GM18870 (cell line): ENCODE data around the gene MAP3K5.

Source experiments
- ATAC-seq: cut with Tn5 transposase; IDR thresholded peaks from one replicate; pipeline ENCODE4 v1.9.1; 2021; ENCODE audit warnings: moderate library complexity; ENCODE audit not compliant: unreplicated experiment

Gene MAP3K5

DNA sequence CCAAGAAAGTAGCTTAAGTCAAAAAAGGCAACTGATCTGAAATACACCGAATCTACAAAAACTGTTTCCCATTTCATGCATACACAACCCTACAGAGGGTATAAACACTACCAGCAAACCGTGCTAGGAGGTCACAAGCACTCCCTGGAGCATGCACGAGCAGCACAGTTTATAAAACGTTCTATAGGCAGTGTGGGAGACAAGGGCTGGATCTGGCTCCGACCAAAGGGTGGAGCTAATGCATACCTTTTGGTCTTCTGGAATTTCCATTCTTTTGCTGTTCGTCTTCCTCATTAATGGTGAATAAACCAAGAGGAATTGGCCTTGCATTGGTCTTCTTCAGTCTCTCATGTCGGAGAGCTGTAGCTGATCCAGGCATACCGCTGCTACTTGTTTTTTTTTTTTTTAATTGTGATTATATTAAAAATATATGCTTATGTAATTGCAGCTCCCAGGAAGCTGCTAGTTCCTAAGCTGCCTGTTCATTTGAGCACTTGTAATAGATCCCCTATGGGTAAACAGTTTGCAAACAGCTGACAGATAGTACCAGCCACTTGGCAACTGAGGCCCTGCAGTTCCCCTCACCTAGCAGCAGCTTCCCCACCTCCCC is 266.6 kb downstream of the MAP3K5 start:
- no peak for ATAC-seq

DNA sequence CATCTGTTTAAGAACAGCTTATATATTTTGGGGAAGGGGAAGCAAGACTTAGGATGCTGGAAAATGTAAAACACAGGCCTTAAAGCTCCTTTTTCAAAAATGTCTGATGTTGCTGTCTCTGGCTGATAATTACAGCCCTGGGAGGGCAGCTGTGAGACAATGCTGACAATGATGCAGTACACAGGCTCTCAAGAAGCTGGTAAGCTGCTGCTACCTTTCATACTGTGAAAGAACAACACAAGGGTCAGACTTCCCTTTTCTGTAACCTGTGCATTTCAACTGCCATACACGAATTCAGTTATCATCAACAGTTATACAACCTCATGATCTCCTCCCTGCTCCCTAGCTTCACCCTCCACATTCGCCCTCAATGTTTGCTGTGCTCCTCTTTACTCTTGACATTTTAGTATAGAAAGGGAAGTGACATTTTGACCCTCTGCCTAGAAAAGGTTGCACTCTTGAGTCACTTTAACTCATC is 267.3 kb downstream of the MAP3K5 start:
- no peak for ATAC-seq

DNA sequence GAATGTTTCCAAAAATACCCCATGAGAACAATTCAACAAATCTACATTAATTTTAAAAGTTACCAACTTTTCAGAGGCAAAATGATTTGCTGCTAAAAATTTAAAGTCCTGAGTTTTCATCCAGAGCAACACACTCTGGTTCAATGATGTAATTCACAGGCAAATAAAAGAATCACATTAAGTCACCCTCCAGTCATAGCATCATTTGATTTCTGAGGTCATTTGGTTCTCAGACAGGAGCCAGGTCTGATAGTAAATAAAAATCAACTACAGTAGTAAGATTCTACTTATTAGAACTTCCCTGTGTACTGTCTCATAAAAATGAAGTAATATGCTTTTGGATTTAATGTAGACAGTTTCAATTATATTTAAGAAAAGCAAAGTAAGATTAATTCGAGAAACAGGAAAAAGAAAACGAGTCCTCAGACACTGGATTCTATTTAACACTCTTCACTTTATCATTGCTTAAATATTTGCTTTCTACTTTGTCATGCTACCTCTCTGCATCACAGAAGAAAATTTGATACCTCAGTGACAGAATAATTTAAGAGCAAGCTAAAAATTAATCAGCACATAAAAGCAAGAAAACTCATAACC is 267.8 kb downstream of the MAP3K5 start:
- no peak for ATAC-seq

DNA sequence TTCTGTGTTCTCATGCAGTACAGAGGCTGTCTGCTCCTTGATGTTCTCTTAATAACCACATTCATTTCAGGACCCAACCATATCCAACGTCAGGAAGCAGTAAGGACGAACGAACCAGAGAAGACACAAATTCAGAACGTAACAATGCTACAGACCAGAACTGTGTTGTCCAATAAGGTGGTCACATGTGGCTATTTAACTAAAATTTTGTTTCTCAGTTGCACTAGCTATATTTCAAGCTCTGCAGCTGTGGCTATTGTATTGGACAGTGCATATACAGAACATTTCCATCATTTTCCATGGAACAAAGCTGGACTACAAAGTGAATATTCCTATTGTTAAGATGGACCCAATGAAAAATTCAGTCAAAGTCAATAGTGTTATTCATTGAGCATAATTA is 269.1 kb downstream of the MAP3K5 start:
- no peak for ATAC-seq

GRCh38 chr6:136522636-136523035 is 269.6 kb downstream of the MAP3K5 start:
- ATAC-seq: no peak

DNA sequence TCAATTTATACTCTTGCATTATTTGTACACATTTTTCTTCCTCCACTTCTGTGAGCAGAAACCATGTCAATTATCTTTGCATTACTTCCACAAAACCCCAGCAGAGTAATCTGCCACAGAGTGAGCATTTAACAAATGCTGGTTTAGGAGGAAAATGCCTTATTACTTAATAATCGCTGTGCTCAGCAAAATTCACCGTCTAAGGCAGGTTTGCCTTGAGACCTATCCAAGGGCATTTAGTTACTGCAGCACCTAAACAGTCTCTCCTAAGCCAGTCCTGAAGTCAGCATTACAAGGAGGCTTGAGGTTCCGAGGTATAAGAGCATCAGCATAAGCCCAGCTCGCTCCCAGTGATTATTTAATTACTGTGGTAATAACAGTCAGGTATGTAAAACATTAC is 270.4 kb downstream of the MAP3K5 start:
- no peak for ATAC-seq

DNA sequence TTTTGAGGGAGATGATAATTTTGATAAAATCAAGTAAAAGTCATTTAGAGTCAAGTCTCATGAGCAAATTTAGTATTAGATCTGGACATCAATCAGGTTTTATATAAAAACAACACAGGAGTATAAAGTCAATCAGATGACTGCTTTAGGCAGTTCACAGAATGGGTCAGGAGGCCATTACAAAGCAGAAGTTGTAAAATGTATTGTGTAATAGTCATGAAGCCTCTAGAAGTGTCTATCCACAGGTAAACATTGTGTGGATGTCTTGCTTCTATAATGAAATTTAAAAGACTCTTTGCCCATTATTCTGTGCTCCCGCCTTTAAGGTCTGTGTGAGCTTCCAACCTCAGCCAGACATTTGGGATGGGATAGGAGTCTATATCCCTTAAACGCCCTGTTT is 270.9 kb downstream of the MAP3K5 start:
- ATAC-seq: no peak

- ATAC-seq: no peak
These were observed 271.8 kb downstream of the MAP3K5 start for GRCh38 chr6:136520517-136520916.

- ATAC-seq: no peak
These were observed 274.7 kb downstream of the MAP3K5 start for GRCh38 chr6:136517582-136517981.

DNA sequence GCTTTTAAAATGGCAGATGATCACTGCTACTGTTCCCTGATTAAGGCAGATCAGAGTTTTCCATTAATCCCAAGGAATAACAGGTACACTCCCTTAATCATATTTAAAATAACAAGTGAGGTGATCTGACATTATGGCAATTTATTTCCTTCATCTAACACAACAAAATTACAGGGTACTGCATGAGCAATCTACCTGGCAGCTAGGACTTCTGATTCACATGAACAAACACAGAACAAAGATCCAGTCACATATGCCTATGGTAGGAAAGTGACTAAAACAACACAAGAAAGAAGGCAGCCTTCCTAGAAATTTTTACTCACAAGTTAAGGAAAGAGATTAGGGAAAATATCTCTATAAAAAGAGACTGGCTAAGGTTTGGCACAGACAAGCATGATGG is 275.3 kb downstream of the MAP3K5 start:
- no peak for ATAC-seq

- ATAC-seq: no peak
These were observed 277.7 kb downstream of the MAP3K5 start for GRCh38 chr6:136514591-136514990.

GRCh38 chr6:136511926-136512325 is 280.4 kb downstream of the MAP3K5 start:
- ATAC-seq: no peak

DNA sequence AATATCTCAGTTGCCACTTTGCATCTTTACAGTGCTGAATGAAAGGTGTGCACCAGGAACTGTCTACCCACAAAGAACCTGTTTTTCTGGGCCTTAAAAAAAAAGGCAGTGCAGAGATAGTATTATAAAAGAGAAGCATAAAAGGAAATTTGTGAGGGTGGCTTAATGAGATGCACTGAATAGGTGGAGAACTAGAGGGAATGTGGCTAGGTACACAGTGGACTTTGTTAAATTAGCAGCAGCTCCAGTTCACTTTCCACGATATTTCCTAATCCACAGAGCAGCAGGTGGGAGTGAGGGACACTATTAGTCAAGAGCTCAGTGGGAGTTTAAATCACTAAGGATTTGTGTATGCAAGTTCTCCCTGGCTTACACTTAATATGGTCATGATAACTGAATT is 280.9 kb downstream of the MAP3K5 start:
- no peak for ATAC-seq

GRCh38 chr6:136510782-136511181 is 281.5 kb downstream of the MAP3K5 start:
- no peak for ATAC-seq

DNA sequence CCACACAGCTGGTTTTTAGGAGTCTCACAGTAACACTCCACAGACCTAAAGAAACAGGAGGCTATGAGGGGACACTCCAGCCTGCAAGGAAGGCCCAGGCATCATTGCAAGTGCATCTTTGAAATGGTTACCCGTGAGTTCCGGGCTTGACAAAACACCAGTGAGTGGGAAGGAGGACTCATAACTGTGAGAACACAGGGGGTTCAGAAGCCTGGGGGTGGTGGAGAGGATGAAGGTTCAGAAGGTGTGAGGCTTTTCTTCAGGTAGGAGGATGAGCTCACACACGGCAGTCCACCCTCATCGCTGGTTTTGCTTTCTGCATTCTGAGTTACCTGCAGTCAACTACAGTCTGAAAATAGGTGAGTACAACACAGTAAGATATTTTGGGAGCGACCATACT is 282.0 kb downstream of the MAP3K5 start:
- no peak for ATAC-seq

DNA sequence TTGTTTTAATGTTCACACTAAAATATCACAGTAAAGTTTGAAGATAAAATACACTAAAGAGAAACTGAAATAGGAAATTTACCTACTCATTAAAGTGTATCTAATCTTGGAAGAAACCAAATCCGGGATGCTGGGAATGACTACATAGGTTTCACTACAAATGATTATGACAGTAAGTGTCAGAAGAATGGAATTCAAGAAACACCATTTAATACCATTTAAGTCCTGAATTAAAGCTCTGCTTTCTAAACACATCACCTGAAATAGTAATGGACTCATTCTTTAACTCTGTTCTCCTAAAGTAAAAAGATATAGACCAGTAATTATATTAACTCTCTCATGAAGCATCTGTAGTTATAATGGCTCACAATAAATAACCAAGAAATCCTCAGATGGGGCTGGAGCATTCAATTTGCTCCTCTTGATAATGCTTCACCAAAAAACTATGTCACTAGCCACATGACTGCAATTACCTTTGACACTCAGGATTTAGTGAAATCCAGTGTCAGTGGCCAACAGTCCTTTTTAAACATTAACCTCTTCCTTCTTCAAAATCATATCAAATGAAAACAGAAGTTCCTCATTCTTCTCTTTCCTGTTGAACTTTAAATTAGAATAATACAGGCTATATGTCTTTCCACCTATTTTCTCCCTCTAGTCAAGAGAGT is 283.4 kb downstream of the MAP3K5 start:
- ATAC-seq: no peak
